H1 (cell line): ENCODE data around the gene ITGB8. TPM values are rescaled to one million over a fixed set of nuclear protein-coding genes. Genes with fewer than 3 reads are reported as not detected.

Experiments
- CTCF ChIA-PET: fragments of 300-600 bp; sonication (Branson Sonifier 250); formaldehyde crosslinking; loops from one replicate; lab custom pipeline; 2021; ENCODE audit not compliant: partially characterized antibody; lab: Charles Lee
- POLR2A ChIA-PET: fragments of 300-600 bp; sonication (Branson Sonifier 250); formaldehyde crosslinking; loops from one replicate; lab custom pipeline; 2021; ENCODE audit warnings: inconsistent platforms; ENCODE audit not compliant: partially characterized antibody; lab: Charles Lee
- DNase-seq, 2 experiments: peaks; one replicate each; pipeline versions ENCODE4 v3.0.0 to v3.0.0-alpha.2; 2010 to 2022; ENCODE audit warnings: low spot score in 2 of 2, low read depth in 1 of 2, mixed read lengths in 1 of 2
- FAIRE-seq: peaks from 2 replicates; lab custom pipeline; 2011; peaks lifted over from hg19 to GRCh38; lab: Jason Lieb, UNC
- H2AFZ ChIP-seq: 2 replicates; pipeline ENCODE4 v1.8.1; 2012; ENCODE audit warnings: low read length, inconsistent platforms
- H2AK5ac ChIP-seq: 2 replicates; pipeline ENCODE4 v1.6.1; 2013; ENCODE audit warnings: low read depth, low read length
- H2BK120ac ChIP-seq: replicated peaks from 2 replicates; pipeline ENCODE3; 2013; ENCODE audit warnings: low read depth, low read length, inconsistent platforms
- H2BK12ac ChIP-seq: 2 replicates; pipeline ENCODE4 v1.6.1; 2013; ENCODE audit warnings: low read depth, low read length
- H2BK15ac ChIP-seq: 2 replicates; pipeline ENCODE4 v1.6.1; 2013; ENCODE audit warnings: low read length
- H2BK20ac ChIP-seq: 2 replicates; pipeline ENCODE4 v1.6.1; 2013; ENCODE audit warnings: low read length
- H2BK5ac ChIP-seq: 2 replicates; pipeline ENCODE4 v1.6.1; 2013; ENCODE audit warnings: low read depth, low read length
- H3K14ac ChIP-seq: 2 replicates; pipeline ENCODE4 v1.6.1; 2013; ENCODE audit warnings: inconsistent platforms; ENCODE audit not compliant: insufficient read length
- H3K18ac ChIP-seq: 2 replicates; pipeline ENCODE4 v1.6.1; 2013; ENCODE audit warnings: low read length; ENCODE audit errors: extremely low read depth
- H3K23ac ChIP-seq: 2 replicates; pipeline ENCODE4 v1.6.1; 2013; ENCODE audit warnings: inconsistent platforms; ENCODE audit not compliant: insufficient read length
- H3K23me2 ChIP-seq: 2 replicates; pipeline ENCODE4 v1.6.1; 2013; ENCODE audit warnings: low read depth, low read length
- H3K27ac ChIP-seq: 2 replicates; pipeline ENCODE4 v1.6.1; 2011; ENCODE audit warnings: low read depth, low read length, inconsistent platforms
- H3K27me3 ChIP-seq, 4 experiments: replicated peaks in 1 of 4; 1 replicate in 1 of 4; 2 replicates in 3 of 4; pipeline versions ENCODE4 v1.6.1 to v1.8.1; 2011 to 2013; ENCODE audit warnings: low read length in 3 of 4, mild to moderate bottlenecking in 3 of 4, inconsistent platforms in 2 of 4, mixed read lengths in 2 of 4, moderate library complexity in 1 of 4; ENCODE audit not compliant: control insufficient read depth in 3 of 4, insufficient read depth in 3 of 4; ENCODE audit errors: extremely low read depth in 1 of 4
- H3K36me3 ChIP-seq, 4 experiments: 2 replicates each; pipeline versions ENCODE4 v1.6.1 to v1.8.1; 2011 to 2013; ENCODE audit warnings: mild to moderate bottlenecking in 4 of 4, low read length in 3 of 4, moderate library complexity in 2 of 4, control low read depth in 1 of 4, inconsistent platforms in 1 of 4; ENCODE audit not compliant: insufficient read depth in 4 of 4, control insufficient read depth in 2 of 4
- H3K4ac ChIP-seq: replicated peaks from 2 replicates; pipeline ENCODE3; 2013; ENCODE audit warnings: low read length, low read depth, mixed read lengths, inconsistent platforms; ENCODE audit not compliant: insufficient read length
- H3K4me1 ChIP-seq, 4 experiments: replicated peaks in 1 of 4; 1 replicate in 1 of 4; 2 replicates in 3 of 4; pipeline versions ENCODE4 v1.6.1 to v1.8.1; 2011 to 2013; ENCODE audit warnings: low read length in 3 of 4, inconsistent platforms in 2 of 4, mixed read lengths in 1 of 4; ENCODE audit not compliant: insufficient read depth in 4 of 4, control insufficient read depth in 3 of 4
- H3K4me2 ChIP-seq, 2 experiments: 2 replicates each; pipeline versions ENCODE4 v1.6.1 to v1.8.1; 2011 to 2013; ENCODE audit warnings: low read depth in 2 of 2, low read length in 2 of 2, control low read depth in 1 of 2, inconsistent platforms in 1 of 2, mild to moderate bottlenecking in 1 of 2; ENCODE audit not compliant: insufficient read depth in 1 of 2
- H3K4me3 ChIP-seq, 4 experiments: fragments of 200-600, 300-600 bp in 1 of 4; sonication (generic), shearing (Covaris generic), sonication (Bioruptor Twin) in 1 of 4; 2 replicates each; pipeline versions ENCODE4 v1.5.1 to v1.8.1; 2011 to 2016; ENCODE audit warnings: low read length in 4 of 4, low read depth in 3 of 4, control low read depth in 2 of 4, inconsistent platforms in 2 of 4, mild to moderate bottlenecking in 2 of 4, mixed read lengths in 1 of 4, moderate library complexity in 1 of 4; ENCODE audit not compliant: insufficient read depth in 2 of 4; ENCODE audit errors: extremely low read depth in 1 of 4
- H3K56ac ChIP-seq: replicated peaks from 2 replicates; pipeline ENCODE3; 2013; ENCODE audit warnings: low read depth, mild to moderate bottlenecking, mixed read lengths, low read length, inconsistent platforms; ENCODE audit not compliant: insufficient read length
- H3K79me1 ChIP-seq: 2 replicates; pipeline ENCODE4 v1.6.1; 2013; ENCODE audit warnings: low read depth, low read length, control low read depth
- H3K79me2 ChIP-seq, 2 experiments: 2 replicates each; pipeline versions ENCODE4 v1.6.1 to v1.8.1; 2012 to 2013; ENCODE audit warnings: low read length in 2 of 2, mild to moderate bottlenecking in 2 of 2, inconsistent platforms in 1 of 2; ENCODE audit not compliant: insufficient read depth in 2 of 2, control insufficient read depth in 1 of 2
- H3K9ac ChIP-seq, 4 experiments: replicated peaks in 1 of 4; 1 replicate in 1 of 4; 2 replicates in 3 of 4; pipeline versions ENCODE4 v1.6.1 to v1.8.1; 2011 to 2013; ENCODE audit warnings: low read depth in 3 of 4, low read length in 3 of 4, control low read depth in 2 of 4, mild to moderate bottlenecking in 2 of 4, moderate library complexity in 2 of 4, inconsistent platforms in 1 of 4; ENCODE audit errors: extremely low read depth in 1 of 4
- H3K9me3 ChIP-seq, 2 experiments: 2 replicates each; pipeline versions ENCODE4 v1.6.1 to v1.8.1; 2012 to 2013; ENCODE audit warnings: mild to moderate bottlenecking in 2 of 2, moderate library complexity in 2 of 2, control low read depth in 1 of 2, inconsistent platforms in 1 of 2, low read depth in 1 of 2, low read length in 1 of 2, mixed read lengths in 1 of 2; ENCODE audit not compliant: insufficient read depth in 2 of 2
- H4K20me1 ChIP-seq, 2 experiments: replicated peaks in 1 of 2; 2 replicates each; pipeline versions ENCODE3 to v1.8.1; 2011 to 2013; ENCODE audit warnings: inconsistent platforms in 2 of 2, low read length in 2 of 2, mild to moderate bottlenecking in 1 of 2; ENCODE audit not compliant: insufficient read depth in 2 of 2, control insufficient read depth in 1 of 2
- H4K5ac ChIP-seq: 2 replicates; pipeline ENCODE4 v1.6.1; 2013; ENCODE audit warnings: low read length, low read depth, mixed read lengths, inconsistent platforms; ENCODE audit not compliant: insufficient read length
- H4K8ac ChIP-seq: 2 replicates; pipeline ENCODE4 v1.8.0; 2013; ENCODE audit warnings: mild to moderate bottlenecking, moderate library complexity, low read length, inconsistent platforms; ENCODE audit not compliant: insufficient read depth; ENCODE audit errors: extremely low read depth
- H4K91ac ChIP-seq: replicated peaks from 2 replicates; pipeline ENCODE3; 2013; ENCODE audit warnings: low read length, mixed read lengths, inconsistent platforms; ENCODE audit not compliant: insufficient read length
- BACH1 ChIP-seq: IDR thresholded peaks from 2 replicates; pipeline ENCODE4 v1.6.1; 2012; ENCODE audit warnings: low read length, improper control_type of control experiment
- CEBPB ChIP-seq: IDR thresholded peaks from 2 replicates; pipeline ENCODE4 v1.6.1; 2012; ENCODE audit warnings: low read depth, low read length
- CHD2 ChIP-seq: IDR thresholded peaks from 2 replicates; pipeline ENCODE4 v1.6.1; 2012; ENCODE audit warnings: low read length, improper control_type of control experiment
- EP300 ChIP-seq, 2 experiments: IDR thresholded peaks; 1 replicate in 1 of 2; 2 replicates in 1 of 2; pipeline ENCODE4 v1.6.1; 2011 to 2012; ENCODE audit warnings: low read depth in 2 of 2, low read length in 2 of 2, mild to moderate bottlenecking in 2 of 2, borderline replicate concordance in 1 of 2, inconsistent platforms in 1 of 2, moderate library complexity in 1 of 2
- GABPA ChIP-seq: IDR thresholded peaks from 2 replicates; pipeline ENCODE4 v1.6.1; 2011; ENCODE audit warnings: mild to moderate bottlenecking, low read length, moderate library complexity, borderline replicate concordance; ENCODE audit not compliant: insufficient read depth
- JUND ChIP-seq: IDR thresholded peaks from 2 replicates; pipeline ENCODE4 v1.6.1; 2011; ENCODE audit warnings: mild to moderate bottlenecking, improper control_type of control experiment, low read length
- KDM5A ChIP-seq: fragments of 200-600 bp; IDR thresholded peaks from 2 replicates; pipeline ENCODE4 v1.7.1; 2012; ENCODE audit warnings: mild to moderate bottlenecking, low read length, inconsistent platforms, mixed read lengths
- WGBS, 2 experiments: shearing (Covaris generic) in 1 of 2; methylation state at CpG; one replicate each; pipeline versions ENCODE4 v1.1.6 to v1.1.7; 2013 to 2015; ENCODE audit warnings: low lambda C conversion rate in 2 of 2, mixed read lengths in 2 of 2, inconsistent platforms in 1 of 2, low coverage in 1 of 2, missing lambda C conversion rate in 1 of 2; ENCODE audit not compliant: insufficient replicate concordance in 2 of 2, insufficient coverage in 1 of 2, insufficient read length in 1 of 2; ENCODE audit errors: extremely low coverage in 1 of 2, missing lambda C conversion rate in 1 of 2; 5-methylcytosine and 5-hydroxymethylcytosine counted together
- polyA plus RNA-seq, 7 experiments: library from polyadenylated mRNA; depleted of rRNA in 3 of 7; stranded (reverse) in 5 of 7; unstranded in 2 of 7; fragments of >200 nt in 5 of 7; fragments of 200-250 nt in 2 of 7; gene quantifications; 1 replicate in 5 of 7; 2 replicates in 1 of 7; 4 replicates in 1 of 7; pipeline versions ENCODE4 v1.2.1 to v1.2.3, GENCODE V29; 2011 to 2013; ENCODE audit warnings: missing spikeins in 2 of 7, mixed read lengths in 2 of 7
- total RNA-seq: library from RNA; stranded (reverse); fragmentation: NEBNext Ultra II Directional; extraction: Animal tissue kit (Norgen Biotek cat#: 25700); gene quantifications from 2 replicates; pipeline ENCODE4 v1.2.1, GENCODE V29; 2021
- TF ChIP-seq, protein P1 (sequence below), 3 experiments: IDR thresholded peaks; 1 replicate in 2 of 3; 2 replicates in 1 of 3; pipeline versions ENCODE4 v1.5.1 to v1.6.1; 2011; ENCODE audit warnings: low read length in 3 of 3, mild to moderate bottlenecking in 3 of 3, inconsistent platforms in 2 of 3, low read depth in 1 of 3, moderate library complexity in 1 of 3; ENCODE audit not compliant: insufficient read depth in 1 of 3; ENCODE audit errors: control extremely low read depth in 1 of 3
- TF ChIP-seq, protein P2 (sequence below): IDR thresholded peaks from 2 replicates; pipeline ENCODE4 v1.6.1; 2012; ENCODE audit warnings: low read length, inconsistent platforms

The ITGB8 gene
- total and polyA plus RNA-seq, 2 of the 8 experiments (the other 6 are each of a cell fraction or from before 2014, with no cell fraction given): 1.2 to 3.6 TPM

DNA sequence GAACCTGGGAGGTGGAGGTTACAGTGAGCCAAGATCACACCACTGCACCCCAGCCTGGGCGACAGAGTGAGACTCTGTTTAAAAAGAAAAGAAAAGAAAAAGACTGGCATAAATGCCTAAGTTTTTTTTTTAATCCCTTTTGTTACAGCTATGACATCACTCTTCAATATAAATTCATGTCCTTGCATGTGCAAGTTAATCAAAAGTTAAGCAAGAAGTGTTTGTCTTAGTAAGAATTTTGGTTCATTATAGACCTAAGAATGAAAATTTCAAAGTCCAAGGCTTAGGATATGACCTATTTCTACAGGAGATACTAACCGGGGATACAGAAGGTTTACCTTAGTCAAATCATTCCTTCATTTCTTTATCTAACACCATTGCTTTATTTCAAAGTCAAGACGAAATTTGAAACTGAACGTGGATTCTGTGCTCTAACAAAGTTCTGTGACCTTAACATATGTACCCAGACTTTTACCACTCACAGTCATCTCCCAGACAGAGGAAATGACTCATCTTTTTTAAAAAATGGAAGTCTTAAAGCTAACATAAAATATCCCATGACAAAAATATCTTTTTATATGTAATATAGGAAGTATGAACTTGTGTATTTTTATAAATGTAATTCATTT, 29.3 kb upstream of the ITGB8 start:
- Histone ChIP-seq H2BK5ac (no peak overlapping the region), H2AK5ac (no peak overlapping the region), H4K91ac (no peak overlapping the region), H3K14ac (no peak overlapping the region), H3K79me1 (no peaks in the 10 kb centered on the region), H2BK12ac (no peak overlapping the region), H4K5ac (no peak overlapping the region), H2AFZ (no peak overlapping the region), H3K36me3 (no peaks in the 10 kb centered on the region), H3K23ac (no peak overlapping the region), H3K27me3 (no peaks in the 10 kb centered on the region), H3K4me1 (peaks cover 2% of the 10 kb centered on the region in 4 experiments; a peak in 5 of 7 replicates), H3K23me2 (no peaks in the 10 kb centered on the region; the same call in 1 of the 2 replicates), H3K79me2 (no peaks in the 10 kb centered on the region), H3K18ac (no peak overlapping the region), H3K56ac (no peak overlapping the region), H2BK20ac (no peak overlapping the region), H2BK120ac (no peak overlapping the region), H3K27ac (no peak overlapping the region), H3K4ac (no peak overlapping the region), H3K9ac (no peak overlapping the region), H4K20me1 (no peaks in the 10 kb centered on the region), H3K9me3 (no peaks in the 10 kb centered on the region), H3K4me3 (no peak overlapping the region), H3K4me2 (no peak overlapping the region), H4K8ac (no peak overlapping the region), H2BK15ac (no peak overlapping the region)
- POLR2A ChIA-PET: no interaction called here
- DNase-seq (no peak), FAIRE-seq (no peak)
- 87% methylated on average over 4 of the region's 4 CpGs; no CpG with 5 or more reads in 1 of the 2 experiments for WGBS, 2 experiments
- CTCF ChIA-PET: interaction anchor here (0.6 to 2.5 kb wide), 8 partner anchors 10 to 963 kb away, joined by 3 to 13 read pairs (median 3); no protein-coding TSS in a partner anchor
- no peak for TF ChIP-seq BACH1
- no peak for TF ChIP-seq KDM5A
- TF ChIP-seq JUND: no peak
- no peak for TF ChIP-seq CHD2
- TF ChIP-seq GABPA: no peak
- TF ChIP-seq CEBPB: no peak
- TF ChIP-seq EP300 (IDR thresholded peaks at IDR 0.05; ENCODE audit: borderline replicate concordance in 1 of 2, low read depth in 2 of 2, low read length in 2 of 2): no peak
- TF ChIP-seq, protein P1, sequence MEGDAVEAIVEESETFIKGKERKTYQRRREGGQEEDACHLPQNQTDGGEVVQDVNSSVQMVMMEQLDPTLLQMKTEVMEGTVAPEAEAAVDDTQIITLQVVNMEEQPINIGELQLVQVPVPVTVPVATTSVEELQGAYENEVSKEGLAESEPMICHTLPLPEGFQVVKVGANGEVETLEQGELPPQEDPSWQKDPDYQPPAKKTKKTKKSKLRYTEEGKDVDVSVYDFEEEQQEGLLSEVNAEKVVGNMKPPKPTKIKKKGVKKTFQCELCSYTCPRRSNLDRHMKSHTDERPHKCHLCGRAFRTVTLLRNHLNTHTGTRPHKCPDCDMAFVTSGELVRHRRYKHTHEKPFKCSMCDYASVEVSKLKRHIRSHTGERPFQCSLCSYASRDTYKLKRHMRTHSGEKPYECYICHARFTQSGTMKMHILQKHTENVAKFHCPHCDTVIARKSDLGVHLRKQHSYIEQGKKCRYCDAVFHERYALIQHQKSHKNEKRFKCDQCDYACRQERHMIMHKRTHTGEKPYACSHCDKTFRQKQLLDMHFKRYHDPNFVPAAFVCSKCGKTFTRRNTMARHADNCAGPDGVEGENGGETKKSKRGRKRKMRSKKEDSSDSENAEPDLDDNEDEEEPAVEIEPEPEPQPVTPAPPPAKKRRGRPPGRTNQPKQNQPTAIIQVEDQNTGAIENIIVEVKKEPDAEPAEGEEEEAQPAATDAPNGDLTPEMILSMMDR (IDR thresholded peaks at IDR 0.05; ENCODE audit: control extremely low read depth in 1 of 3, insufficient read depth in 1 of 3, low read depth in 1 of 3, low read length in 3 of 3): no peak
- TF ChIP-seq, protein P2, sequence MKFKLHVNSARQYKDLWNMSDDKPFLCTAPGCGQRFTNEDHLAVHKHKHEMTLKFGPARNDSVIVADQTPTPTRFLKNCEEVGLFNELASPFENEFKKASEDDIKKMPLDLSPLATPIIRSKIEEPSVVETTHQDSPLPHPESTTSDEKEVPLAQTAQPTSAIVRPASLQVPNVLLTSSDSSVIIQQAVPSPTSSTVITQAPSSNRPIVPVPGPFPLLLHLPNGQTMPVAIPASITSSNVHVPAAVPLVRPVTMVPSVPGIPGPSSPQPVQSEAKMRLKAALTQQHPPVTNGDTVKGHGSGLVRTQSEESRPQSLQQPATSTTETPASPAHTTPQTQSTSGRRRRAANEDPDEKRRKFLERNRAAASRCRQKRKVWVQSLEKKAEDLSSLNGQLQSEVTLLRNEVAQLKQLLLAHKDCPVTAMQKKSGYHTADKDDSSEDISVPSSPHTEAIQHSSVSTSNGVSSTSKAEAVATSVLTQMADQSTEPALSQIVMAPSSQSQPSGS: no peak
